ENCODE results near the gene MT1B.
A peak's percentile ranks its signal among the peaks of the same experiment; 100 is the strongest.

Gene MT1B

DNA sequence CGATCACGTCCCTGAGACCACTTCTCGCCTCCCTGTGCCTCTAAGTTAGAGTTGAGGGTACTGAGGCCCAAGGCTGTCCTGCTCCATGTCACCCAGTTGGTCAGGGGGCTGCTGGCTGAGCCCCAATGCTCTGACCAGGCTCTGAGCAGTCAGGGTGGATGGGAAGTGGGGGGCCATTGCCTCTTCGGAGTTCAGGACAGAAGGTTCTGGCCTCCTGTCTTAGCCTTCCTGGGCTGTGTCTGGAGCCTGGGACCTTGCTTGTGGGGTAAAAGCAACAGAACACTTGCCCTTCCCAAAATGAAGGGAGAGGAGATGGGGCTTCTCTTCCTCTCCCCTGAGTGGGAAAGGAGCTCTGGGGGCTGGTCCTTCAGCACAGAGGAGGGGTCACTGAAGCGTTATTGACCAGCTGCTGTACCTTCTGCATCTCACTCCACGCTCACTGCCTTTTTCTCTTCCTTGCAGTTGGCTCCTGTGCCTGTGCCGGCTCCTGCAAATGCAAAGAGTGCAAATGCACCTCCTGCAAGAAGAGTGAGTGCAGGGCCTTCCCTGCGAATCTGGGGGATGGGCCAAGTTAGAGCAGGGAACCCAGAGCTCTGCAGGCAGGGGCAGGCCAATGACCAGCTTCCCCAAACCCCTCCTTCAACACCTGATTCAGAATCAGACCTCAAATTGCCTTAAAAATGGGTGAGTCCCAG is 31.2 kb downstream of the MT1B start:
- TF ChIP-seq, protein P1, sequence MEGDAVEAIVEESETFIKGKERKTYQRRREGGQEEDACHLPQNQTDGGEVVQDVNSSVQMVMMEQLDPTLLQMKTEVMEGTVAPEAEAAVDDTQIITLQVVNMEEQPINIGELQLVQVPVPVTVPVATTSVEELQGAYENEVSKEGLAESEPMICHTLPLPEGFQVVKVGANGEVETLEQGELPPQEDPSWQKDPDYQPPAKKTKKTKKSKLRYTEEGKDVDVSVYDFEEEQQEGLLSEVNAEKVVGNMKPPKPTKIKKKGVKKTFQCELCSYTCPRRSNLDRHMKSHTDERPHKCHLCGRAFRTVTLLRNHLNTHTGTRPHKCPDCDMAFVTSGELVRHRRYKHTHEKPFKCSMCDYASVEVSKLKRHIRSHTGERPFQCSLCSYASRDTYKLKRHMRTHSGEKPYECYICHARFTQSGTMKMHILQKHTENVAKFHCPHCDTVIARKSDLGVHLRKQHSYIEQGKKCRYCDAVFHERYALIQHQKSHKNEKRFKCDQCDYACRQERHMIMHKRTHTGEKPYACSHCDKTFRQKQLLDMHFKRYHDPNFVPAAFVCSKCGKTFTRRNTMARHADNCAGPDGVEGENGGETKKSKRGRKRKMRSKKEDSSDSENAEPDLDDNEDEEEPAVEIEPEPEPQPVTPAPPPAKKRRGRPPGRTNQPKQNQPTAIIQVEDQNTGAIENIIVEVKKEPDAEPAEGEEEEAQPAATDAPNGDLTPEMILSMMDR (conservative IDR thresholded peaks at IDR 0.05; ENCODE audit: low read depth): no peak
- peak overlapping the region; percentile 99 for H3K27ac ChIP-seq
- ChIA-PET CTCF (interaction anchor here (0.8 to 1.2 kb wide), 3 partner anchors 8 to 19 kb away, joined by 3 to 6 read pairs (median 5); no protein-coding TSS in a partner anchor), POLR2A (ENCODE audit: low non-redundant PET) (interaction anchor here (0.6 to 1.8 kb wide), 4 partner anchors 18 to 79 kb away, joined by 3 to 9 read pairs (median 4); partner anchors contain the start of genes MT1E and MT2A)
- DNase-seq (ENCODE audit: low spot score): no peak

DNA sequence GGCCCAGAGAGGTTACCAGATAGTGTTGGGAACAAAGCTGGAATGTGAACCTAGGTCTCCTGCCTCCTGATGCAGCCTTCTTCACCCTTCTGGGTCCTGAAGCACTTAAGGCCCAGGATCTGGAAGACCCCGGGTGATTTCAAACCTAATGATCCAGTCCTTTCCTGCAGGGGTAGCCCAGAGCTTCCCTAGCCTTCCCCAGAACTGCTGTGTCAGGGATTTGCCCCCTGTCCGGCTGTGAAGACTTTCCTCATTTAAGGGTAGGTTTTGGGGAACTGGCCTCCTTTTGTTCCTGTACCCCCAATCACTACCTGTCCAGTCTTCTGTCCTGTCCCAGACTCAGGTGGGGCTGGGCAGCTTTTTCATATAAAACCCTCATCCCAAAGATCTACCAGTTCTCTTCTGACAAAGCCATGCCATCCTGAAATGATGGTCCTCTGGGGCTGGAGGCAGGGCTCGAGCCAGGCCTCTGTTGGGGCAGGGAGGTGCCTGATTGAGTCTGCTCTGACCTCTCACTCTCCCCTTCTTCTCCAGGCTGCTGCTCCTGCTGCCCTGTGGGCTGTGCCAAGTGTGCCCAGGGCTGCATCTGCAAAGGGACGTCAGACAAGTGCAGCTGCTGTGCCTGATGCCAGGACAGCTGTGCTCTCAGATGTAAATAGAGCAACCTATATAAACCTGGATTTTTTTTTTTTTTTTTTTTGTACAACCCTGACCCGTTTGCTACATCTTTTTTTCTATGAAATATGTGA is 31.9 kb downstream of the MT1B start:
- ChIA-PET CTCF (interaction anchor here (0.5 to 1.2 kb wide), 5 partner anchors 14 to 1198 kb away, joined by 3 to 6 read pairs (median 5); no protein-coding TSS in a partner anchor), POLR2A (ENCODE audit: low non-redundant PET) (interaction anchor here (0.6 to 1.8 kb wide), 6 partner anchors 17 to 80 kb away, joined by 3 to 10 read pairs (median 4); partner anchors contain the start of genes MT1E and MT2A)
- DNase-seq (ENCODE audit: low spot score): no peak
- TF ChIP-seq, protein P1 (conservative IDR thresholded peaks at IDR 0.05; ENCODE audit: low read depth): no peak
- peak overlapping the region; percentile 99 for H3K27ac ChIP-seq

DNA sequence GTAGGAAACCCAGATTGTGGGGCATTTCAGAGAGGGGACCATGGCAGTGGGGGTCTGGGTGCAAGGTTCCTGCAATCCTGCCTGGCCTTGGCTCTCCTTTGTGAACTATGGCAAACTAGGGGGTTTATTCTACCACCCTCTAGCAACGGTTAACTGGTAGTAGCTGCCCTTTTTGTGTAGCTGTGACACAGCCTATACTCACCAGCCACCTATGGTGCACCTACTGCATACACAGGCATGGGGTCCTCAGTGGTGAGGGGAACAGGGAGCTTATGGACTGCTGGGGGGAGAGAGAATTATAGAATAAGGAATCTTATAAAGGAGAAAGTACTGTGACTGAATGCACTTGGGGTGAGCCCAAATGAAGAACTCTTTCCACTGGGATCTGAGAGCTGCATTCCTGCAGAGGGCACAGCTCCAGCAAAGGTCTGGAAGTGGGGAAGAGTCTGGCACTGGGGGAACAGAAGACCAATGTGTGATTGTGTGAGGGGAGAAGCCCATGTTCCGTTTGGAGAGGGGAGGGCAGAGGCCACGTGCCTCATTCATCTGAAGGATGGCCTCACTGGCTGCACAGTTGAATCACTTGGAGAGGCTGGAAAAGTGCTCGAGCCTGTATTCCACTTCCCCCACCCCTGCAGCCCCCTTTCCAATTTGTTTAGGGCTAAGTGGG is 32.7 kb downstream of the MT1B start:
- ChIA-PET POLR2A (ENCODE audit: low non-redundant PET) (interaction anchor here (1.3 to 1.7 kb wide), 3 partner anchors 17 to 77 kb away, joined by 4 to 10 read pairs (median 9); partner anchors contain the start of gene MT2A), CTCF (interaction anchor here (0.5 to 1.2 kb wide), 2 partner anchors 104 to 1199 kb away, joined by 3 to 5 read pairs; no protein-coding TSS in a partner anchor)
- TF ChIP-seq, protein P1 (conservative IDR thresholded peaks at IDR 0.05; ENCODE audit: low read depth): no peak
- no peak for DNase-seq (ENCODE audit: low spot score)
- peak overlapping the region; percentile 99 for H3K27ac ChIP-seq

DNA sequence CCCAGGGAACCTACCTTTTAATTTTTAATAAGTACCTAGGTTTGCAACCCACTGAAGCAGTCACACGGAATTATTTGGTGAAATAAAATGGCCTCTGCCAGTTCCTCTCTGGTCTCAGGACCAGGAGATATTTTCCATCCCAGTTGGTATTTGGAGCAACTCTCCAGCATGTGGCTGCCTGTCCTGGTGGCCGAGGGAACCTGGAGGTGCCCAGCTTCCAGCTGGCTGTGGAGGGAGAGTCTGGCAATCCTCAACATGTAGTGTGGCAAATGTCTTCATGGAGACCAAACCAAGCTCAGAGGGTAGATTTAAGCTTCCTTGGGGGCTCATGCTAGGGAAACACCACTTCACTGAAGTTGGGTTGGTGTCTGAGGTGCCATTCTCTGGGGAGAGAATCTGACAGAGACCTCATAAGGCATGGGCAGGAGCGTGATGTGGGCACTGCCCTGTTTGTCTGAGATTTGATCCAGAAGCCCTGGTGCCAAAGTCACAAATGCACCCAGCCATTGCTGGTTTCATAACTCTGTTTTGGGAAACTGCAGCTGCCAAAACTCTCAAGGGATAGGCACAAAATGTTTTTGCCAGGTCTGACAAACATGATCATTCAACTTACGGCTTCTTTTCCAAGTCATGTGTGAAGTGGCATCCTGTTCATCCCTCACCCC is 33.4 kb downstream of the MT1B start:
- ChIA-PET POLR2A (ENCODE audit: low non-redundant PET) (interaction anchor here (1.4 to 1.7 kb wide), 2 partner anchors 16 to 76 kb away, joined by 4 to 9 read pairs; partner anchors contain the start of gene MT2A), CTCF (interaction anchor here (1.2 kb wide), 1 partner anchor 105 kb away, joined by 5 read pairs; no protein-coding TSS in a partner anchor)
- H3K27ac ChIP-seq: peak overlapping the region; percentile 99
- TF ChIP-seq, protein P1 (conservative IDR thresholded peaks at IDR 0.05; ENCODE audit: low read depth): no peak
- DNase-seq (ENCODE audit: low spot score): no peak

DNA sequence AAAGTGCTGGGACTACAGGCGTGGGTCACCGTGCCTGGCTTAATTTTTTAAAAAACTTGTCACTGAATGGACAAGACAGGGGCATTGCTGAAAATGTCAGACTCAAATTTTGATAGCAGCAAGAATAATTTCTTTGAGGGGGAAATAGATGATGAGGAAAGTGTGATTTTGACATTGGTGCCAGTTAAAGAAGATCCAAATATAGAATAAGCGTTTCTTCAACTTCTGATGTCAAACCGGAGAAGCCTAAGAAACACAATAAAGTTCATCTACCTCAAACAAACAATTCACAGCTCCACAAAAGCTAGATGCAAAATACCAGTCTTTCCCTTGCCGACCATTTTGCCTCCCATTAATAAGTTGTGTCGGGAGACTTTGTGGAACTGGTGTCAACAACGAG is 35.1 kb downstream of the MT1B start:
- CTCF ChIA-PET: no interaction called here
- H3K27ac ChIP-seq: peak overlapping the region; percentile 99
- POLR2A ChIA-PET (ENCODE audit: low non-redundant PET): interaction anchor here (0.7 kb wide), 1 partner anchor 111 kb away, joined by 3 read pairs; no protein-coding TSS in a partner anchor
- DNase-seq (ENCODE audit: low spot score): no peak
- TF ChIP-seq, protein P1 (conservative IDR thresholded peaks at IDR 0.05; ENCODE audit: low read depth): no peak
